D721Med (cell line): ENCODE results near the gene ZNF469.

Experiments
- DNase-seq: peaks from one replicate; pipeline ENCODE4 v3.0.0; 2011; ENCODE audit warnings: low spot score; ENCODE audit not compliant: insufficient read length
- FAIRE-seq: peaks from 2 replicates; lab custom pipeline; 2011; peaks lifted over from hg19 to GRCh38; lab: Jason Lieb, UNC
- CTCF ChIP-seq: IDR thresholded peaks from 2 replicates; pipeline ENCODE4 v1.5.1; 2012; ENCODE audit warnings: mild to moderate bottlenecking, control low read depth; ENCODE audit not compliant: insufficient read depth; ENCODE audit errors: missing control alignments

Gene ZNF469

GRCh38 chr16:88379694-88380040 lies 3.1 kb upstream of the ZNF469 start:
- no peak for TF ChIP-seq CTCF
- DNase-seq (no peak), FAIRE-seq (no peak)

GRCh38 chr16:88380099-88380498 lies 2.7 kb upstream of the ZNF469 start:
- no peak for DNase-seq
- FAIRE-seq: no peak

GRCh38 chr16:88380619-88381018 lies 2.1 kb upstream of the ZNF469 start:
- TF ChIP-seq CTCF: no peak
- FAIRE-seq: no peak
- no peak for DNase-seq

More at GRCh38 chr16:88380099-88380498, 2.7 kb upstream of the ZNF469 start:
- TF ChIP-seq CTCF: no peak

- DNase-seq (no peak), FAIRE-seq (no peak)
- no peak for TF ChIP-seq CTCF
Observed at GRCh38 chr16:88381820-88382451, 823 bp upstream of the ZNF469 start.

GRCh38 chr16:88383401-88384221 lies 852 bp downstream of the ZNF469 start:
- no peak for TF ChIP-seq CTCF
- DNase-seq: peak; percentile 34
- FAIRE-seq: no peak

- no peak for DNase-seq
- no peak for FAIRE-seq
- TF ChIP-seq CTCF: no peak
Observed at GRCh38 chr16:88384222-88385111, 1.7 kb downstream of the ZNF469 start.
